EH (cell line): ENCODE measurements around the gene NMBR.
"Not testable (repeated sequence)": the region's sequence is repeated elsewhere in the genome, so short reads cannot be mapped to it uniquely, and the experiment has no call there.

Experiments used
- DNase-seq: peaks from one replicate; pipeline ENCODE4 v3.0.0-alpha.2; 2015; ENCODE audit warnings: low read depth

NMBR gene

DNA sequence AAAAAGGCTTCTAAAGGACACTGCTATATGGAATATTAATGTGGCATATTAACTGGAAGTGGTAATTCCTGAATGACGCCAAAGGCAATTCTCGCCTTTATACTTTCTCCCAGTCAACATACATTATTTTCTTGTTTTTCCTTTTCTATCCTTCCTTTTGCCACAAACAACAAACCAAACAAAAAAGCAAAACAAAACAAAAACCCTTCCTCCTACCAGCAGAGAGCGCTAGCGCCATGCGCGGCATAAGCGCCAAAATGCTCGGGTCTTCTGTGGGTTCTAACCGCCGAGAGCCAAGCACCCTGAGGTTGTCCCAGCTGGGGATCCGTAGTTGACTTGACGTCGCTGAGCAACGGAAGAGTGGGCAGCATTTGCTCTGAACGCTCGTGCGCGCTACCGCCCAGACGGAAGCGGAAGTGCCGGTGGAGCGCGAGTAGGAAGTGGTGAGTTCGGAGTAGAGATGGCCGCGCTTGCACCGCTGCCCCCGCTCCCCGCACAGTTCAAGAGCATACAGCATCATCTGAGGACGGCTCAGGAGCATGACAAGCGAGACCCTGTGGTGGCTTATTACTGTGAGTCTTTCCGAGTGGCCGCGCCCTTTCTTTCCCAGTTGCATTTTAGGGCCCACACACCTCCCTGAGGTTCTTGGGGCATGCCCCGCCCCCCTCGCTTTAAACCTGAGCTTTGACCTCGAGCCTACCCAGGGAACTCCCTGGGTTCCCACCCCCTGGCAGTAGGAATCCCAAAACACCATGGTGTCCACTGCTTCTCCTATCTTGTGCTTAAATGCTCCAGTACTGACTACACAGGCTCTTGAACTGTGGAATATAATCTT lies at the start of gene NMBR, which contains the start of gene VTA1:
Gene NMBR, minus strand, starts transcription at position 295 of the 835 bp plus-strand sequence. CDS start 58,464 bp downstream, outside the sequence.
Gene VTA1, plus strand, starts transcription at position 436 of the 835 bp plus-strand sequence. Its CDS starts 25 bp downstream, at position 461.
- DNase-seq, result peak; percentile 99

DNA sequence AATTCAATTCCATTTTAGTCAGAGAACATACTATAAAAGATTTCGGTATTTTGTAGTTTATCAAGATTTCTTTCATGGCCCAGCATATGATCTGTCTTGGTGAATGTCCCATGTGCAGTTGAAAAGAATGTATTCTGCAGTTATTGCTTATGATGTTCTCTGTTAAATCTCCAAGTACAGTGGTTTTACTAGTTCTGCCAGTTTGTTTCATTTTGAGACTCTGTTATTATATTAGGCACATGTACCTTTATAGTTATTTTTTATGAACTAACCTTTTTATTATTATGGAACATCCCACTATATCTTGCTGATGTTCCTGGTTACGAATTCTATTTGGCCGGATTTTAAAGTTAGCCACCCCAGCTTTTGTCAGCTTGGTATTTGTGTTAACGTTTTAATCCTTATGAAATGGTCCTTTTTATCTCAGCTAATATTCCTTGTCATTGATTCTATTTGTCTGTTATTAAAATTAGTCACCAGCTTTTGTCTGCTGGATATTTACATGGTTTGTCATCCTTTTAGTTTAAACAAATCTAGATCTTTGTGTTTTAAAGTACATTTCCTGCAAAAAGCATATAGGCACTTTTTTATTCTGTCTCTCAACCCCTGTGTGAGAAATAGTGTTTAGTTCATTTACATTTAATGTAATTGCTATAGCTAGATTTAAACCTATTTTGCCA lies 49.1 kb upstream of the NMBR start:
- DNase-seq, result peak; percentile 46

DNA sequence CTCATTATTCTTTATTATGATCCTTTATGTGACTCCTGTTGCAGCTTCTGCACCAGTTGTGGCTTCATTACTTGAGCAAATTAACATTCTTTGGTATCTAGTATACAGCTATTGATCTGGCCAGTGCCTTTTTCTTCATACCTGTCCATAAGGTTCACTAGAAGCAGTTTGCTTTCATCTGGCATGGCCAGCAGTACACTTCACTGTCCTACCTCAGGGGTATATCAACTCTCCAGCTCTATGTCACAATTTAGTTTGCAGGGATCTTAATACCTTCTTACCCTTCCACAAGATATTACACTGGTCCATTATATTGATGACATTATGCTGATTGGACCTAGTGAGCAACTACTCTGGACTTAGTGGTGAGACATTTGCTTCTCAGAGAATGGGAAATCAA lies 46.7 kb upstream of the NMBR start:
- no peak for DNase-seq

DNA sequence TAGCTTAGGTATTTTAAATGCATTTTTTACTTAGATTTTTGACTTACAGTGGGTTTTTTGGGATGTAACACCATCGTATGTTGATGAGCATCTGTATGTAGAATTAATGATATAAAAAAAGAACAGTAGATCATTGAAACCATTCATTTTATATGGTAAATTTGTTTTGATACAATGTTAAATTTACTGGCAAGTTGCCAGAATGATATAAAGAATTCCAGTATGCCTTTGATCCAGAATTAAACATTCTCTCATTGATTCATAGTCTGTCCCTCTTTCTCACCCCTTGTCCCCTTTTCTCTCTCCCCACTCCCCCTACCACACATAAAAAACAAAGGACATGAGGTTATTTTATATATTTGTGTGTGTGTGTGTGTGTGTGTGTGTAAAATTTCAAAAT lies 45.4 kb upstream of the NMBR start:
- DNase-seq, result no peak

DNA sequence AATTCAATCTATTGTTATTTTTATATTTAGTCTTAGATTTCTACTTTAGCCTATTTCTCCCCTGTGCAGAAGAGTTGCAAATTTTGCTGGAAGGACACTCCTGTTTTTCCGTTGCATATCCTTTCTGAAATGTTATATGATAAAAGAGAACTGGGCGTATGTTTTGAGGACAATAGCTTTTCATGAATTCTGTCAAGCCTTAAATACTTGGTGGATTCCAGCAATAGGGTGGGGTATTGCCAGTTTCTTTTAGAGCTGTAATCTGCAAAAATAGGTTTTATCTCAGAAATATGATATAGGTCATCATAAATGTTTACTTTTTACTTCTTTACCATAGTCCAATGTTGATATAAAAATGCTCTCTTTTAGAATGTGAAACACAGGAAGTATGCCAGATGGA lies 42.1 kb upstream of the NMBR start:
- DNase-seq, result no peak

DNA sequence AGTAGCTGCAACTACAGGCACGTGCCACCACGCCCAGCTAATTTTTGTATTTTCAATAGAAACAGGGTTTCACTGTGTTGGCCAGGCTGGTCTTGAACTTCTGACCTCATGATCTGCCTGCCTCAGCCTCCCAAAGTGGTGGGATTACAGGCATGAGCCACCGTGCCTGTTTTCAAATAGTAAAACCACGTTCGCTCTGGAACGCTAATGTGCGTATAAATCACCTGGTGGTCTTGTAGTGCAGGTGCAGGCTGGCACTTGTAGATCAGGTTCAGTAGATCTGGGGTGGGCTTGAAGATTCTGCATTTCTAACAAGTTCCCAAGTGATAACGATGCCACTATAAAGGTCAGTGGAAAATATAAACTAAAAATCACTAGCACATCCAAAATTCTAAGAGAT lies 41.4 kb upstream of the NMBR start:
- not testable (repeated sequence) for DNase-seq

DNA sequence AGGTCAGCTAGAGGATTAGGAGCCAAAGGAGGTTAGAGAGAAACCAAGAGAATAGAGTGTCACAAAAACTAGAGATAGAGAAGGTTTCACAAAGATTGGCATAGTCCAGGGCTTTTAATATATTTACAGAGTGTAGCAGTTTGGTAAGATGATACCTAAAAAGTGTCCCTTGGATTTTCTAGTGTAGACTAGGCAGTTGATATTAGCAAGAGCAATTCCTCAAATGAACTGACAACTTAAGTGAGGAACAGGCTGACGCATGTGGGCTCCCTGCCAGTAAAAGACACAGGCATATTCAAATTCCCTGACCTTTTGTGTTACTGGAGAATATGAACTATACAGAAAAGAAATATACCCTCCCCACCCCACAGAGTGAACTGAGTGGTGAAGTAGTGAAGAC lies 40.3 kb upstream of the NMBR start:
- no peak for DNase-seq

DNA sequence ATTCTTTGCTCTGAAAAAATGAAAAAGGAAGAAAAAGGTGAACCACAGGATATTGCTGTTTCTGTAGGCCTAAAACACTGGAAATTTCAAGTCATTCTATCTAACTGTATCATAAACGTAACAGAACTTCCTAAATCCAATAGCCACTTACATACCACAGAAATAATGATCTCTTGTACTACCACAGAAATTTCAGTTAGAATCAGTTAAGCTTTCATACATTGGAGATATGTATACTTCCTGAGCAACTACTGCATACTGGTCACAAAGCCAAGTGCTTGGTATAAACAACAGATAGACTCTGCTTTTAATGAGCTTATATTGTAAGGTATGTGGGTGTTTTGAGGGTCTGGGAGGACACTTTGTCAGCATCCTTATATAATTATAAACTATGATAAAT lies 38.7 kb upstream of the NMBR start:
- DNase-seq, result no peak

DNA sequence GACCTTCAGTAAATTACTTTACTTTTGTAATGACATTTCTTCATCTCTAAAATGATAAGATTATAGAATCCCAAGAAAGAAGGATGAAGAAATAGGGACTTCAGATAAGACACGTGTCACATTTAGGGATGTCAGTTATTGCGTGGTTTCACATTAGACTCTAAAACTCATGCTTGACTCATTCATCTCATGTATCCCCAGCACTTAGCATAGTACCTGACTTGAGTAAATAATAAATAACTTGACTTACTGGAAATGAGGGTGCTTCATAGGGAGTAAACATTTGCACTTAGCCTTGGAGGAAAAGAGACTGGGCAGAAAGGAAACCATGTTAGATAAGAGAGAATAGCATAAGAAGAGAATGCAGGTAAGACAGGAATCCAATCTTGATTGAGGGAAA lies 37.4 kb upstream of the NMBR start:
- DNase-seq, result no peak

DNA sequence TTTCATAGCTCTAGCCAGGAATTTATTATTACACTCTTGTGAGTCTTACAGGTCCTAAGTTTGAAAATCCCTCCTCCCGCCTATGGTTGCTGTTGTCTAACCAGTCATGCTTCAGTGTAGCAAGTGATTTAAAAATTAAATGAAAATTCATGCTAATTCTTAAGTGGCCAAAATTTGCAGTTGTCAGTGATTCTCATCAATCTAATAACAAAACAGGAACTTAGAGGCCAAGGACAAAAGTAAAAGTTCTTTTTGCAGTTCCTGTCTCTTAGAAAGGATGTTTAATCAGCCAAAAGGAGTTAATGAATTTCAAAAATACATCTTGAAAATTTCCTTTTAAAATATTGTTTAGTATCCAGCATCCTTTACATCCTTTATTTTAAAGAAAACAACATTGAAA lies 36.4 kb upstream of the NMBR start:
- DNase-seq, result no peak

DNA sequence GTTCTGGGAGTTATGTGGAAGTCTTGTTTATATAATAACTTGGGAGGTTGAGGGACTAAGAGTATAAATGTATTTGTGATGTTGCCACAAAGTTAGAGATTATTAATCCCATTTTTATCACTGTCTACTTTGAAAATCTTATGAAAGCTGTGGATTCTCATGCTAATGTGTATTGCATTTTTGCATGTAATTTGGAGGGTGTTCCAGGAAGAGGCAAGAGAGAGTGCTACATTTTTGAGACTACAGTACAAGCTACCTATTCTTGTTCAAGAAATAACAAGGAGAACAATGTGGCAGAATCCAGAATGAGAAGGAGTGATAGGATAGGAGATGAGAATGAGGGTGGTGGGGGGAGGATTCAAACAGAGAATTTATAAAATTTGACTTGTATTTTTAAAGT lies 35.1 kb upstream of the NMBR start:
- DNase-seq, result no peak

DNA sequence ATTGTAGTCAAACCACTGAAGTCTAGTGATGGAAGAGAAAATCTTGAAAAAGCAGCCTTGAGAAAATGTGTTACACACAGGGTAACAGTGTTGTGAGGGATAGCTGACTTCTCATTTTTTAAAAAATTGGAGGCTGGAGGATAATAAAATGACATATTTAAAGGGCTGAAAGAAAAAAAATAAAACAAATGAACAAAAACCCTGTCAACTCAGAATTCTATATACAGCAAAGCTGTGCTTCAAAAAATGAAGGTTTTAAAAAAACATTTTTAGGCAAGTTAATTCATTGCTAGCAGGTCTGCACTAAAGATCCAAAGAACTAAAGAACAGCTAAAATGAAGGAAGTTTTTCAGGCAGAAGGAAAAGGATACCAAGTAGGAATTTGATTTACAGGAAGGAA lies 31.2 kb upstream of the NMBR start:
- no peak for DNase-seq

DNA sequence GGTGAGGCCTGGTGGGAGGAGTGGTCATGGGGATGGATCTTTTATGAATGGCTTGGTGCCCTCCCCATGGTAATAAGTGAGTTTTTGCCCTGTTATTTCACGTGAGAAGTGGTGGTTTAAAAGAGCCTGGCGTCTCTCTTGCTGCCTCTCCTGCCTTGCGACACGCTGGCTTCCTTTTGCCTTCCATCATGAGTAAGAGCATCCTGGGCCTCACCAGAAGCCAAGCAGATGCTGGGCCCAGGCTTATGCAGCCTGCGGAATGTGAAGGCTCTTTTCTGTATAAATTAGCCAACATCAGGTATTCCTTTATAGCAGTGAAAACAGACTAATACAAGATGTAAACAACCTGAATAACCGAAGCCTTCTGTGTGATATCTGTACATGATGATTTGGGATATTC lies 27.8 kb upstream of the NMBR start:
- DNase-seq, result no peak

DNA sequence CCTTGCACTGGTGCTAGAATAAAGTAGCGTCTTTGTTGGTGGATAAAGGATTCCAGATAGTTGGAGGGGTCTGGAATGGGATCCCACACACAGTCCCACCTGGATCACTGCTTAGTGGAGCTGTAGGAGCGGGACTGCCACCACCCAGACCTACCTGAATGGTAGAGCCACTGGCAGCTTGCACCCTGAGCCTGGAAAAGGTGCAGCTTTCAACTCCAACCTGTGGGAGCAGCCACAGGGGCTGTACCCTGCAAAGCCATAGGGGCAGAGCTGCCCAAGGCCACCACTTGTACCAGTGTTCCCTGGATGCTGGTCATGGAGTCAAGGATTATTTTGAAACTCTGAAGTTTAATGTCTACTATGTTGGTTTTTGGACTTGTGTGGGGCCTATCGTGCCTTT lies 27.1 kb upstream of the NMBR start:
- DNase-seq, result no peak

DNA sequence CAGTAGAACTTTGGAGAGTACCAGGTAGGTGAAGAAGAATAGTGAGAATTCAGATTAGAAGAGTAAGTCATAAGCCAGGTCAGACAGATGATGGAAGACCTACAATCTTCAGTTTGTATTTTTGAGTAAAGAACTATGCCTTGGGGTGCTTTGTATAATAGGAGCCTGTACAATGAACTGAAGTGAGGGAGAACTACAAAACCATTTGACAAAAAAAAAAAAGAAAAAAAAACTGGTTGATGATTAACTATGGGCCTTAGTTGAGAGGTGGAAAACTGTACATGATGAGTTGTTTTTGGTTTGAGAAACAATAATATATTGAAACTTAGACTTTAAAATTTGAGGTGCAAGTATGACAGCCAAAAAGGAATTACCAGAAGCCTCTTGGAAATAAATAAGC lies 25.8 kb upstream of the NMBR start:
- no peak for DNase-seq

DNA sequence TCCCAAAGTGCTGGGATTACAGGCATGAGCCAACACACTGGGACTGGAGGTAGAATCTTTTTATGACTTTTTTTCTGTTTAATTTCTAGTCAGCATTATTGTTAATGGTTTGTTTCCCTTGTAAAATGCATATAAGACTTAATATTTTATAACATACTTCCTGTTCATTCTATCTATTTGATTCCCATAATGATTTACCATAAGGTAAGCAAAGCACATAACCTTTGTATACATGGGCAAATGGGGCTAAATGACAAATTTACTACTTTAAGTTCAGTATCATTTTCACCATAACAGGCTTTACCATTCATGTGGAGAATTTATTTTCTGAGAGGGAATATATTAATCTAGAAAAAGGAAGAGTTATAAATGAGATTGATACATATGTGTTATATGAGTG lies 24.4 kb upstream of the NMBR start:
- DNase-seq, result no peak

DNA sequence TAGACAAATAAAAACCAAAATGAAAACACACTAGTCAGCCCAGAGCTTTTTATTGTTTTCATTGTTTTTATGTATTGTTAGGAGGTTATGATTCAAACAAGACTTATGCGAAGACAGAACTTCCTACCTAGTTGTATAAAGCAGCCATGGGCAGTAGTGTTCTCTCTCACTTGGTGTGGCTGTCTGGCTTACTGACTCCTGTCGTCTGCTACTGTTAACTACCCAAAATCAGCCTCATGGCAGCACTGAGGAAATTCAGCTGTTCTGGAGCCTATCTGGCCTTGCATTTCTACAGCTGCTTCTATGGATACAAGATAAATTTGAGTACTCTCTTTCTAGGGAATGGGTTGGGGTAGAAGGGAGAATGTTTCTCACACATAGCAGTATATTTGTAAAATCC lies 20.6 kb upstream of the NMBR start:
- DNase-seq, result no peak

DNA sequence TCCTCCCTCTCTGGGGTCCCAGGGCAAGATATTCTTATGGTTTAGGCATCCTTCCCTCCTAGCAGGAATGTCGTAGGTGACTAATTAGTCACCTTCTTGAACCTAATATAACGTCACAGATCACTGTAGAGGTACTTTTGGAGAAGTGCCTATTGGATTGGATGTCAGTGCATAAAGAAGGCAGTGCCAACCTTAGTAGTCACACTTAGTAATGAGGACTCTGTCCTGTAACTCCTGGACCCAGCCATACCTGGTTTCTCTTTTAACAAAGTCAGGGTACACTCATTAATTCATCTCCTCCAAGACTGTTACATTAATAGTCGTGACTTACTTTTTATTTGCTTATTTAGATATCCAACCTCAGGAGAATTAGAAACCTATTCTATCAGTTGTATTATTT lies 20.1 kb upstream of the NMBR start:
- DNase-seq, result no peak

DNA sequence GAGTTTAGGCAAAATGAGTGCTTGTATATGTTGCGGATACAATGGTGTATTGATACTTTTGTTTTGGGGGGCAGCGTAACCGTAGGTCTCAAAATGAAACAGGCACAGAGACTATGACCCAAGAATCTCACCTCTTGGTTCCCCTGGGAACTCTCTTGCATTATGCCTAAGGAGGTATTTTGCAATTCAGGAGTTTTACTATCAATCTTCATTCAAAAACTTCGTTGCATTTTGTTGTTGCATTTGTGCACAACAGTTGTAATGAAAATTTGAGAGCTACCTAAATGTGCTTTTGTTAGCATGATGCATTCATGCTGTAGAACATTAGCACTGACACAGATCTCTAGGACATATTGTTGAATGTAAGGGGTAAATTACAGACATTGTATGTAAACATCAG lies 18.3 kb upstream of the NMBR start:
- no peak for DNase-seq

DNA sequence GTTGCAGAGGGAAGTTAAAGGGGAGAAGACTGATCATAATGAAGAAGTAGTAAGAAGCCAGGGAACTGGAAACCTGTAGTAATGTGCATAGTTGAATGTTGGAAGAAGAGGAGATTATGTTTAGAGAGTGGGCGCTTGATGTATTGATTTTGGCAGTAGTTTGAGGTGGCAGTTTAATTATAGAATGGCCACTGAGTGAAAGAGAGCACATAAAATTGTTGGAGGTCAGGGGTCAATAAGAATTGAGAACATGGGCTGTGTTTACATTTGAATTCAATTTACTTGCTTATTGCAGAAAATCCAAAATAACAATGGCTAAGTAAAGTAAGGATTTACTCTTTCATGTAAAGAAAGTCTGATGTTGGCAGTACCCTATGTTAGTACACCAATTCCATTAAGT lies 15.9 kb upstream of the NMBR start:
- DNase-seq, result no peak

DNA sequence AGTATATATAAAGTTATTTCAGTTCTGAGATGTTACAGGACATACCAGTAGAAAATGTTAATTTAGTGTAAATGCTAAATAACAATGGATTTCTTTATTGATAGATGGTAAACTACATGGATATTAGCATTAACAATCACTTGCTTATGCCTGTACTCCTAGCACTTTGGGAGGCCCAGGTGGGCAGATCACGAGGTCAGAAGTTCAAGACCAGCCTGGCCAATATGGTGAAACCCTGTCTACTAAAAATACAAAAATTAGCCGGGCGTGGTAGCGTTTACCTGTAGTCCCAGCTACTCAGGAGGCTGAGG lies 9.8 kb upstream of the NMBR start:
- DNase-seq, result not testable (repeated sequence)

DNA sequence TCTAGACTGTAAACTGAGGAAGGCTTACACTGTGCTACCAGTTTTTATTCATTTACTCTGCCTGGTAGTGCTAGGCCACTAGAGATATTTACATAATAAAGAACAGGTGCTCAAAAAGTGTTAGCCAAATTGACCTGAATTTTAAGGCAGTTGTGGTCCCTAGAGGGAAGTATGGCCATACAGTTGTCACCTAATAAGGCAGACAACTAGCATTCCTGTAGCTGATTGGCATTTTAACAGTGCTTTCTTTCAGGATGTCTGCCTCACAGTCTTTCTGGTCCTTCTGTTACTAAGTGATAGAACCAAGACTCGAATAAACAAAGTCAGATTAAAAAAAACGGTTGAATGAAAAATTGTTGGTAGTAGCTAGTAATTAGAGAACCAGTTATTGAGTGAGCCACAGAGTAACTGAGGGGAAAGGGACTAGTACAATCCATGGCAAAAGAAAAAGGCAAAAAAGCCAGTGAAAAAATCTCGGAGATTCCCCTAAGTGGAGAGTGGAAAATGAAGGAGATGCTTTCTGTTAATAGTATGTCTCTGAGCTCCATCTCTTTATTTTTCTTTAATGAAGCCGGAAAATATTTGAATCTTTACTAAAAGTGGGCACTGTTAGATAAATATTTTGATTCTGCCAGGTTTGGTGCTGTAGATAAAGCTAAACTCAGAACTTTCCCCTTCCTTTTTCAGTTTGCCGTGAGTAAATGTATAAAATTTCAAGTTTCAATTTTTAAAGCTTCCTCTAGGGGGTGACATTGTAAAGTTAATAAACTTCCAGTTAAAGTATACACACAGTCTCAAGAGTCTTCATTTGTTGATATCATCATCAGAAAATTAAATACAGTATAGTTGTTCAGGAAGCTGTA lies 9.2 kb upstream of the NMBR start:
- peak; percentile 45 for DNase-seq

DNA sequence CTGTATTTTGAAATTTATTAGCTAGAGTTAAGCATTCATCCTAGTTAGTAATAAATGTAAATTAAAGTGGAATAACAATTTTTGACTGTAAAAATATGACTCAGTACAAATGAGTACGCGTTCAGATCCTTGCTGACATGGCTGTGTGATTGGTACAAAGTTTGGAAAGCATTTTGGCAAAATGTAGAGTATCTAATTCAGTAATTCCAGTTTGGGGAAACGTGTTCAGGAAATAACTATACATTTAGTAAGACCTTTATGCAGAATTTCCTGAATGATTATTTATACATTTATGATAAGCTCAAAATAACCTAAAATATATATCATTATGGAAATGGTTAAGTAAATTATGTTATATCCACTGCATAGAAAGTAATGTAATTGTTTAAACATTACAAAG lies 8.2 kb upstream of the NMBR start:
- no peak for DNase-seq
